ENCODE measurements around the gene VPS35L. TPM values are rescaled to one million over a fixed set of nuclear protein-coding genes. Genes with fewer than 3 reads are reported as not detected.

The VPS35L gene, protein sequence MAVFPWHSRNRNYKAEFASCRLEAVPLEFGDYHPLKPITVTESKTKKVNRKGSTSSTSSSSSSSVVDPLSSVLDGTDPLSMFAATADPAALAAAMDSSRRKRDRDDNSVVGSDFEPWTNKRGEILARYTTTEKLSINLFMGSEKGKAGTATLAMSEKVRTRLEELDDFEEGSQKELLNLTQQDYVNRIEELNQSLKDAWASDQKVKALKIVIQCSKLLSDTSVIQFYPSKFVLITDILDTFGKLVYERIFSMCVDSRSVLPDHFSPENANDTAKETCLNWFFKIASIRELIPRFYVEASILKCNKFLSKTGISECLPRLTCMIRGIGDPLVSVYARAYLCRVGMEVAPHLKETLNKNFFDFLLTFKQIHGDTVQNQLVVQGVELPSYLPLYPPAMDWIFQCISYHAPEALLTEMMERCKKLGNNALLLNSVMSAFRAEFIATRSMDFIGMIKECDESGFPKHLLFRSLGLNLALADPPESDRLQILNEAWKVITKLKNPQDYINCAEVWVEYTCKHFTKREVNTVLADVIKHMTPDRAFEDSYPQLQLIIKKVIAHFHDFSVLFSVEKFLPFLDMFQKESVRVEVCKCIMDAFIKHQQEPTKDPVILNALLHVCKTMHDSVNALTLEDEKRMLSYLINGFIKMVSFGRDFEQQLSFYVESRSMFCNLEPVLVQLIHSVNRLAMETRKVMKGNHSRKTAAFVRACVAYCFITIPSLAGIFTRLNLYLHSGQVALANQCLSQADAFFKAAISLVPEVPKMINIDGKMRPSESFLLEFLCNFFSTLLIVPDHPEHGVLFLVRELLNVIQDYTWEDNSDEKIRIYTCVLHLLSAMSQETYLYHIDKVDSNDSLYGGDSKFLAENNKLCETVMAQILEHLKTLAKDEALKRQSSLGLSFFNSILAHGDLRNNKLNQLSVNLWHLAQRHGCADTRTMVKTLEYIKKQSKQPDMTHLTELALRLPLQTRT
- 10 to 100 TPM; 61.9 to 62.7 TPM for total RNA-seq

GRCh38 chr16:19555186-19555937, at the start of gene VPS35L:
VPS35L (plus strand) TSS chr16:19555703; CDS start chr16:19555730, 27 bp downstream.

DNA sequence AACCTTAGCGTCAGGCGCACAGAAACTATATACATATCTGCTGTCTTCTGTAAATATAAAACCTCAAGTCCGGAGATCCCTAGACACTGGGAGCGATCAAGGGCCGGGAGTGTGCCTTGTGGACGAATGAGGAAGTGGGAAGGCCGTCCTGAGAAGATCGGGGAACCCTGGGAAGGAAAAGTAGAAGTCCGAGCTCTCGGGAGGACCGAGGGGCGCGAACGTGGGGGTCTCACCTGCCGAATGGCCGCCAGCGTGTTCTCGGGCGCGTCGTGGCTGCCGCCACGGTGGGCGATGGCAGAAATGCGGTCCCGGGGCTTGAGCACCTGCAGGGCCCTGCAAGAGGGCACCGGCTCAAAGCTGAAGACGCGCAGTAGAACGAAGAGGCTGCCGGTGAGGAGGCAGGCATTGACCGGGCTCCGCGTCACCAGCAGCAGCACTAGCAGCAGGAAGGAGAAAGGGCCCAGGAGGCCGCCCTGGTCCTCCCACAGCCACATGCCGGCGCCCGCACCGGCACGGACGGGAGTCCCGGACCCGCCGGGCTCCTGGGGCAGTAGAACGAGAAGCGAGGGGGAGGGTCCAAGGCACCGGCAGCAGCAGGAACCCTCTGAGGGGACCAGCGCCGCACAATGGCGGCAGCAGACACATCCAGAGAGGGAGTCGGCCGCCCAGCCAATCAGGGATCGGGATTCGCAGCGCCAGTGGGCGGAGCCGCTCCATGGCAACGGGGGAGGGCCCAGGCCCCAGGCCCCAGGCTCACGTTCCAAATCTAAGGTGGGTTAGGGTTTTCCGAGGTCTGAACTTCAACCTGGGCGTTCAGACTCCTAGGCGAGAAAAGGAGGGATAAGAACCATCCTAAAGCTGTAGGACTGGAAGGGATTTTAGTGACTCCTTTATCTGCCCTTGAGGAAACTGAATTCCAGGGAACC, 33.8 kb upstream of the VPS35L start, which contains the start of gene GDE1:
GDE1 (minus strand) TSS at position 628 of the 926 bp plus-strand sequence; CDS start at position 494, 134 bp downstream.

GRCh38 chr16:19523559-19524355, 31.7 kb upstream of the VPS35L start, which contains the start of gene CCP110:
CCP110 (plus strand) TSS chr16:19523942; CDS start chr16:19527882, 3,940 bp downstream.

GRCh38 chr16:19717741-19718623, 162.5 kb downstream of the VPS35L start, which contains the start of the genes IQCK and KNOP1:
IQCK (plus strand) TSS chr16:19718271; CDS start chr16:19718307, 36 bp downstream.
KNOP1 (minus strand) TSS chr16:19718227; CDS start chr16:19715035, 3,192 bp downstream.

Other genes with a start within 250 kb of the VPS35L start
- gene TMC5, start 137.8 kb upstream of the VPS35L start, total RNA-seq = under 1 TPM; 0.20 to 0.31 TPM
- gene GDE1, start 33.6 kb upstream of the VPS35L start, total RNA-seq = 10 to 100 TPM; 18.9 to 20.2 TPM
- gene CCP110, start 31.8 kb upstream of the VPS35L start, total RNA-seq = 10 to 100 TPM; 34.0 to 37.7 TPM
- gene KNOP1, start 162.5 kb downstream of the VPS35L start, total RNA-seq = 10 to 100 TPM; 14.4 to 17.4 TPM
- gene IQCK, start 162.6 kb downstream of the VPS35L start, total RNA-seq = 1 to 10 TPM; 1.4 to 1.8 TPM

Measured in activated naive CD4-positive, alpha-beta T cell treated with anti-CD3 and anti-CD28 coated beads, Interleukin-2, amount 10 ng/mL, durations not matched to agents 5 hours and 36 hours (primary cell).